HG03060 (cell line): Measurements from ENCODE around the gene C7orf33.
"Not testable (repeated sequence)": the region's sequence is repeated elsewhere in the genome, so short reads cannot be mapped to it uniquely, and the experiment has no call there.

Experiments
- ATAC-seq: cut with Tn5 transposase; IDR thresholded peaks from one replicate; pipeline ENCODE4 v1.9.1; 2021; ENCODE audit warnings: low read depth, moderate number of reproducible peaks; ENCODE audit not compliant: unreplicated experiment

C7orf33 gene

DNA sequence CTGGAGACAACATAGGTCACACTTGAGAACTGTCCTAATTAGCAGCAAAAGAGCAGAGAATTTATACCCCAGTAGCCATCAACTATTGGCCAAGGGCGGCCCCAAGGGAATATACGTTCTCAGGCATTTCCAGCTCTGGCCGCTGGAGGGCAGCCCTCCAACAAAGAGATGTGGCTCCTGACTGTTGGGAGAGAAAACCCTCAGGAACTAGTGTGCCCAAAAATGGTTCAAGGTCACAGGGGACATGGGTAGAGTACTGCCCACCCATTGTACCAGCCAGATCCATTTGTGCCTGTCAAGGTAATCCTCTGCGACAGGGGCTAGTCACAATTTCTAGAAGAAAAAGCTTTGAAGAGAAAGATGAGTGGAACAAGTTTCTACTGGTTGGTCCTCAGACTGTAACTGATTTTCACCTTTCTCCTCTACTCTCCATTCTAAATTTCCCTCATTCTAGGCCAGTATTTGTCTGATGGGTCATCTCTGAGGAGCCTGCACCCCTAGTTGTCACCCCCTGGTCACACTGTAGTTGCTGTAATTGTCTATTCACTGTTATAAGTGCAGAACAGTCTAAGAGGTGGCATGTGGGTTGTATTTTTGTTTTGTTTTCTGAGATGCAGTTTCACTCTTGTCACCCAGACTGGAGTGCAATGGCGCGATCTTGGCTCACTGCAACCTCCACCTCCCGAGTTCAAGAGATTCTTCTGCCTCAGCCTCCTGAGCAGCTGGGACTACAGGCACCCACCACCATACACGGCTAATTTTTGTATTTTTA lies 14.7 kb upstream of the C7orf33 start:
- peak; percentile 74 for ATAC-seq

- no peak for ATAC-seq
Measured at GRCh38 chr7:148579366-148579765, 11.2 kb upstream of the C7orf33 start.

GRCh38 chr7:148580446-148580845 lies 10.1 kb upstream of the C7orf33 start:
- ATAC-seq: no peak

GRCh38 chr7:148581624-148582023 lies 8.9 kb upstream of the C7orf33 start:
- no peak for ATAC-seq

DNA sequence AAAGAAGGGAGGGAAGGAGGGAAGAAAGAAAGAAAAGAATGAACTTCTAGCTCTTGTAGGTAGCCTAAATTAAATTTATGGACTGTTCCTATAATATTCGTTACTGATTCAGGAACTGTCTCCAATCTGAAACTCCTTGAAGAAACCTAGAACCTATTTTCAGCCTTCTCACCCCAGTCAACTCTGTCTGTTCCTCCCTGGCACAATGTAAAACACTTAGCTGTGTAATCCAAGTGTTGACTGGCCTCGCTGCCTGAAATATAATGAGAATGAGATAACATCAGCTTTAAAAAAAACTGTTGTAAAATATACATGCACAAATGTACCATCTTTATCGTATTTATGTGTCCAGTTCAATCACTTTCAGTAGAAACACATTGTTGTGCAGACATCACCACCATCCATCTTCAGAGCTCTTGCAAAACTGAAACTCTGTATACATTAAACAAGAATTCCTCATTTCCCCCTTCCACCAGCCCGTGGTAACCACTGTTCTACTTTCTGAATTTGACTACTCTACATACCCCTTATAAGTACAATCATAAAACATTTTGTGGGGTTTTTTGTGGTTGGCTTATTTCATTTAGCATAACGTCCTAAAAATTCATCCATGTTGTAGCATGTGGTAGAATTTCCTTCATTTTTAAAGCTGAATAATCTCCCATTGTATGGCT lies 6.3 kb upstream of the C7orf33 start:
- peak; percentile 91 for ATAC-seq

DNA sequence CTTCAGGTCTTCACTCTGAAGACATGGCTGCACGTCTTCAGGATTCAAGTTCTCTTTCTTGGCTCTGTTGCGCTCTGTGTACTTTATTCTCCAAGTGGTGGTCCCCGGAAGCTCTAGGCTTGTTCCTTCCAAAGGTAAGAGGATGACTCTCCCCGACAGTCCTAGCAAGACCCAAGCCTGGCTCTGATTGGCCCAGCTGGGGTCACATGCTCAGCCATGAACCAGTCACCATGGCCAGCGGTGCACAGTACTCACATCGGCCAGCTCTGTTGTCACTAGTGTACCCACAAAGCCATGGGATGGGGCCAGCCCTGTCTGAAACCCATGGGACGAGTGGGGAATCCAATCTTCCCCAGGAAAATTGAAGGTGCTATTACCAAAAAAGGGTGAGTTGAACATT lies 5.2 kb upstream of the C7orf33 start:
- ATAC-seq: no peak

- ATAC-seq: no peak
Measured at GRCh38 chr7:148587076-148587475, 3.5 kb upstream of the C7orf33 start.

DNA sequence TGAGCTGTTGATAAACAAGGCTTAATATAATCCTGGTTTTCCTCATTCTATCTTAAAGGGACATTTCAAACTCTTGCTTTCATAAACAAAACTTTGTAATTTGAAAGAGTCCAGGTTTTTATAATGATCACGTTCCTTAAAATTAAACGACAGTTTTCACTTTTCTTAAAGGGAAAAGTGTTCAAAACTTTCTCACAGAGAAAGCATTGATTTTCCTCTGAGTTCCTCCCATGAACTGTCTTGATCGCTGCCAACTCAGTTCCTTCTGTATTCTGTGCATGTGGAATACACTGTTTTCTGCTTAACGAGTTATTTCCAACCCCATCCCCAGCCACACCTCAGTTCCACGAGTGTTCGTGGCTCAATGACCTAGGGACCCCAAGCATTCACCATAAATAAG lies 2.4 kb upstream of the C7orf33 start:
- ATAC-seq: no peak

DNA sequence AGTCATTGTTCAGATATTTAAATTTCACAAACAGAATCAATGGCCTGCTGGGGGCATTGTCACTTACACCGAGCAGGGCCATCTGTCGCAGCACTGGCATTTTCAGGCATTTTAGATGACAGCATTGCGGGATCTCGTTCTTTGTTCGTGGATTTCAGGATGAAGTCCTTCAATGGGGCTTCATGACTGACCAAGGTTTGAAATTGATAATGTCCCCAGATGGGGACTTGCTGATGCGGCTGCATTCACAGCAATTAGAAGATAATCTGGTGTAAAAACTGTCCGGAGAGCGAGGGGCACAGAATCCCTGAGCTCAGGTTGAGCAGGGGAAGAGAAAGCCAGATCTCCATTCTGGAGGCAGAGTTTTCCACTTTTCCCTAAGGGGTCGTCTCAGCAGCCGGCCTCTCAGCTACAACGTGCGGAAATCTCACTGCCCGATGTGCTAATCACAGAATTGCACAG lies 1.9 kb upstream of the C7orf33 start:
- no peak for ATAC-seq

GRCh38 chr7:148589640-148590039 lies 926 bp upstream of the C7orf33 start:
- ATAC-seq: no peak

DNA sequence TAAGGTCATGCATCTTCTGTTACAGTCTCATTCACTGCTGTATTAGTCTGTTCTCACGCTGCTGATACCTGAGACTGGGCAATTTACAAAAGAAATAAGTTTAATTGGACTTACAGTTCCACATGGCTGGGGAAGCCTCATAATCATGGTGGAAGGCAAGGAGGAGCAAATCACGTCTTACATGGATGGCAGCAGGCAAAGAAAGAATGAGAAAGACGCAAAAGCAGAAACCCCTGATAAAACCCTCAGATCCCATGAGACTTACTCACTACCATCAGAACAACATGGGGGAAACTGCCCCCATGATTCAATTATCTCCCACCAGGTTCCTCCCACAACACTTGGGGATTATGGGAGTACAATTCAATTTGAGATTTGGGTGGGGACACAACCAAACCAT lies 5.8 kb downstream of the C7orf33 start:
- not testable (repeated sequence) for ATAC-seq

- ATAC-seq: no peak
Measured at GRCh38 chr7:148598351-148598750, 7.8 kb downstream of the C7orf33 start.

DNA sequence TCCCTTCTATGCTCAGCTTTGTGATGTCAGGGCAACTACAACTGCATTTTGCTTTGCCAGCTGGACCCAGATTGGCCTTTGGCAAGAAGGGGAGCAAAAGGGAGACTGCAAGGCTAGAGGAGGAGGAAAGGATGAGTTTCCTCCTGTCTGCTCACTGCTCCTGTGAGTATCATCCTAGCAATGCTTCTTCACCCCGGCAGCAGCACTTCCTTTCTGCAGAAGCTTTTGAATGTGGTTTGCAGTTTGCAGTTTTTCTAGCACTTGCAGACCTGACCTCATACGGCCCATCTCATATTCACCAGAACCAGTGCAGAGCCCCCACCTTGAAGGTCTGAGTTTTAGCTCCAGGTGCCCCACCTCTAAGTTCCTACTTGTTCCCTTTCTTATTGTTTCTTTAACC lies 14.8 kb downstream of the C7orf33 start:
- ATAC-seq: no peak

DNA sequence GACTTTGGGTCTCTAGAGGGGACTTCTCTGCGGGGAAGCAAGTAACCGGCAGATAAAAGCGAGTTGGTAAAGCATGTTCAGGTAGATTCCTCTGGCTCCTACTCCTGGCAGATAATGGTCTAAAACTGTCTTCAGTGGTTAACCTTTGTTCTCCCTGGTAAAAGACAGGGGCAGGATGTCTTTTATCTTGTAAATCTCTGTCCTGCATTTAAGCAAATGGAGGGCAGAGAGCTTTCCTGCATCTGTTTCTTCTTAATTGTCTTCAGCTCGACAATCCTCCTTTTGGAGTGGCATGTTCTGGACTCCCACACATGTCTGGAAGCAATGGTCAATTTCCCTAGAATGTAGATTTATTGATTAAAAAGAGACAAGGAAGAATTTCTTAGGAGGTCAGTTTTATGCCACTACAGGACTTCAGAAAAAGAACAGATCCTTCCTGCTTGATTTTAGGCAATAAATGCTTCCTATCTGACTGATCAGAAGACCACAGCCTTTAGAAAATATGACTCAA lies 16.6 kb downstream of the C7orf33 start:
- no peak for ATAC-seq

GRCh38 chr7:148609045-148609725 lies 18.6 kb downstream of the C7orf33 start:
- ATAC-seq: no peak

- no peak for ATAC-seq
Measured at GRCh38 chr7:148611692-148612091, 21.1 kb downstream of the C7orf33 start.

- ATAC-seq: no peak
Measured at GRCh38 chr7:148615085-148615730, 24.6 kb downstream of the C7orf33 start.

DNA sequence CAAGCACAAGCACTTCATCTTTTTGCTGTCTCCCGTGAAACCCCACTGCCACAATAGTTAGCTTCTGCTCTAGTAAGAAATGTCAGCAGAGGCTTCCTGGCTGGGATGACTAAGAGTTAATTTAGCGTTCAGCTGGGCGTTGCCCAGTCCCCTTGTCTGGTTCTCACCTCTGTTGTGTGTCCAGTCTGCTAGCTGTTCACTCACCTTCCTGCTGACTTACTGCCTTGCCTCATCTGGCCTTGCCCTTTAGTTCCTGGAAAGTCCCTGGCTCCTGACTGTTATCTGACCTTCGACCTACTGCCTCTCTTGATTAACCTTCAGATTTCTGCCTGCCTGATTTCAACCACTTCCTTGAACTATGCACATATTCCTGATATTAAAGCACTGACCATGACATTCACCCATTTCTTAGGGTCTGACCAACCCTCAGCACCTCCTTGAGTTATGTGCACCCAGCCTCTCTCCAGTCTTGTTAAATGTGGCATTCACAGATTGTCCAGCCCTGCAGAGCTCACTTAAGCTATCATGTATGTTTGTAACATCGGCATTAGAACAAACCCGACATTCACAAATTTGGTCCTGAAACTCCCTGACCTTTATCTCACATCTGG lies 30.3 kb downstream of the C7orf33 start:
- ATAC-seq: no peak

- ATAC-seq: no peak
Measured at GRCh38 chr7:148621563-148621962, 31.0 kb downstream of the C7orf33 start.

DNA sequence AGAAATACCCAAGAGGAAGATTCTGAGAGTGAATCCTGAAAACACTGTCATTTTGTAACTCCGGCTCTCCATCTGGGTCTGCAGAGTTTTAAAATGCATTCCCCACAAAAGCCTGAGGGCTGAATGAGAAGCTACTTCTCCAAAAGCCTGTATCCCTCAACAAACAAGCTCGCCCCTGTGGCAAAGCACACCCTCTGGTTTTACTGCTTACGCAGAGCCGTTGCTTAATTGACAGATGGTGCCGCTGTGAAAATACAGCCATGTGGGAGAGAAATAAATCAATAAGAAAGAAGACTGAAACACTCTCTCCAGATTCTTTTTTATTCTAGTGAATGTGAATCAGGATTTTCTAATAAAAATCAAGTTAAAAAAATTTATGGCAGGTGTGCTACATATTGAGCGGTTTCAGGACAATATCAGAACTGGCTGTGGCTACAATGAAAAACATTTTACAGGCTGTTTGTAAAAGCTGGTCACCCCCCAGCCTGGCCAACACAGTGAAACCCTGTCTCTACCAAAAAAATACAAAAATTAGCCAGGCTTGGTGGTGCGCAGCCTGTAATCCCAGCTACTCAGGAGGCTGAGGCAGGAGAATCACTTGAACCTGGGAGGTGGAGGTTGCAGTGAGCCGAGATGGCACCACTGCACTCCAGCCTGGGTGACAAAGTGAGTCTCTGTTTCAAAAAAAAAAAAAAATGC lies 32.5 kb downstream of the C7orf33 start:
- ATAC-seq: no peak
